Measurements from ENCODE around the gene TGM1.

Gene TGM1

DNA sequence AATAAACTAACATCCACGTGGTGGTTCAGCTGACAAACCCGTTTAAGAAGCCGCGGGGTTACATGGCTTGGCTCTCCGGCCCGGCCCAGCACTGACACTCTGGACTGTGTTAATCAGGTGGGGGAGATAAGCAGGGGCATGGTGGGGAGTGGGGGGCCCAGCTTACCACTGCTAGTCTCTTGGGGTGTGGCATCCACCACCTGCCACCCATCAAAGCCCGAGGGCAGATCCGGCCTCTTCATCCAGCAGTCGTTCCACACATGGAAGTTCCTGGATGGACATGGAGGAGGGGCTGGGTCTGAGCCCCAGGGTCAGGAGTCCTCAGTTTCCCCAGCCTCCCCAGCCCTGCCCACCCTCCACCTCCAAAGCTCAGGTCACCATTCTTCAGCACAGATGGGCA is 4.9 kb downstream of the TGM1 start:
- H3K36me3 ChIP-seq (ENCODE audit: insufficient read depth, low read length): no peaks in the 10 kb centered on the region
- no peak overlapping the region for H2AFZ ChIP-seq (ENCODE audit: low read length)
- H3K9me2 ChIP-seq (replicated peaks; ENCODE audit: low read depth, low read length): no peaks in the 10 kb centered on the region
- H3K79me2 ChIP-seq (ENCODE audit: insufficient read depth, low read length): no peaks in the 10 kb centered on the region
- no peaks in the 10 kb centered on the region for H4K20me1 ChIP-seq (ENCODE audit: insufficient read depth, low read length, poor library complexity, severe bottlenecking)
- no peaks in the 10 kb centered on the region for H3K9me3 ChIP-seq (ENCODE audit: insufficient read depth, low read depth, low read length)
- no peak for TF ChIP-seq EZH2phosphoT487 (IDR thresholded peaks at IDR 0.05; ENCODE audit: borderline replicate concordance)
- TF ChIP-seq, protein P1, sequence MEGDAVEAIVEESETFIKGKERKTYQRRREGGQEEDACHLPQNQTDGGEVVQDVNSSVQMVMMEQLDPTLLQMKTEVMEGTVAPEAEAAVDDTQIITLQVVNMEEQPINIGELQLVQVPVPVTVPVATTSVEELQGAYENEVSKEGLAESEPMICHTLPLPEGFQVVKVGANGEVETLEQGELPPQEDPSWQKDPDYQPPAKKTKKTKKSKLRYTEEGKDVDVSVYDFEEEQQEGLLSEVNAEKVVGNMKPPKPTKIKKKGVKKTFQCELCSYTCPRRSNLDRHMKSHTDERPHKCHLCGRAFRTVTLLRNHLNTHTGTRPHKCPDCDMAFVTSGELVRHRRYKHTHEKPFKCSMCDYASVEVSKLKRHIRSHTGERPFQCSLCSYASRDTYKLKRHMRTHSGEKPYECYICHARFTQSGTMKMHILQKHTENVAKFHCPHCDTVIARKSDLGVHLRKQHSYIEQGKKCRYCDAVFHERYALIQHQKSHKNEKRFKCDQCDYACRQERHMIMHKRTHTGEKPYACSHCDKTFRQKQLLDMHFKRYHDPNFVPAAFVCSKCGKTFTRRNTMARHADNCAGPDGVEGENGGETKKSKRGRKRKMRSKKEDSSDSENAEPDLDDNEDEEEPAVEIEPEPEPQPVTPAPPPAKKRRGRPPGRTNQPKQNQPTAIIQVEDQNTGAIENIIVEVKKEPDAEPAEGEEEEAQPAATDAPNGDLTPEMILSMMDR (conservative IDR thresholded peaks at IDR 0.05; ENCODE audit: low read length): no peak
- H3K4me3 ChIP-seq (ENCODE audit: low read length, poor library complexity, severe bottlenecking): no peak overlapping the region
- no peaks in the 10 kb centered on the region for H3K4me1 ChIP-seq (ENCODE audit: insufficient read depth, low read length, poor library complexity, severe bottlenecking)
- no peaks in the 10 kb centered on the region for H3F3A ChIP-seq (ENCODE audit: low read depth)
- H3K27me3 ChIP-seq (ENCODE audit: insufficient read depth, low read length, poor library complexity, severe bottlenecking): no peaks in the 10 kb centered on the region
- H3K4me2 ChIP-seq (ENCODE audit: low read depth, low read length, poor library complexity, severe bottlenecking): no peak overlapping the region
- no peak overlapping the region for H3K9ac ChIP-seq (ENCODE audit: low read depth, low read length, poor library complexity, severe bottlenecking)

DNA sequence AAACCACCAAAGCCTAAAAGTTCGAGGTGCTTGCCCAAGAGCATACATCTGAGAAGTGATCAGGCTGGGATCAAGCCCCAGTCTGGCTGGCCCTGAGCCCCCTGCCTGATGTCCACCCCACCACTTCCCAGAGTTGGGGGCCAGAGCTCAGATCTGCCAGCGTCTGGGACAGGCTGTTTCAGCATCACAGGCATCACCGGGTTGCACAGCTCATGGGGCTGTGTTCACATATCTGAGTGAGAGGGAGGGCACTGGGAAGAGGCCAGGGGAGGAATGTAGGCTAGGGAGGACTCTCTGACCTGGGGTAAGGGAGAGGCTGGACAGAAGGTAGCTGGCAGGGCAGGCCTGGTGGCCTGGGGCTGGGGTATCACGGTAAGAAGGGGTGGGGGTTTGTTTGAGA is 6.0 kb downstream of the TGM1 start:
- Histone ChIP-seq H3K4me3 (ENCODE audit: low read length, poor library complexity, severe bottlenecking) (no peak overlapping the region), H3K9me3 (ENCODE audit: insufficient read depth, low read depth, low read length) (no peaks in the 10 kb centered on the region), H3K9me2 (replicated peaks; ENCODE audit: low read depth, low read length) (no peaks in the 10 kb centered on the region), H2AFZ (ENCODE audit: low read length) (no peak overlapping the region), H3K4me1 (ENCODE audit: insufficient read depth, low read length, poor library complexity, severe bottlenecking) (no peaks in the 10 kb centered on the region), H3K27me3 (ENCODE audit: insufficient read depth, low read length, poor library complexity, severe bottlenecking) (no peaks in the 10 kb centered on the region), H3F3A (ENCODE audit: low read depth) (no peaks in the 10 kb centered on the region), H3K9ac (ENCODE audit: low read depth, low read length, poor library complexity, severe bottlenecking) (no peak overlapping the region), H4K20me1 (ENCODE audit: insufficient read depth, low read length, poor library complexity, severe bottlenecking) (no peaks in the 10 kb centered on the region), H3K79me2 (ENCODE audit: insufficient read depth, low read length) (no peaks in the 10 kb centered on the region), H3K36me3 (ENCODE audit: insufficient read depth, low read length) (no peaks in the 10 kb centered on the region), H3K4me2 (ENCODE audit: low read depth, low read length, poor library complexity, severe bottlenecking) (no peak overlapping the region)
- TF ChIP-seq EZH2phosphoT487 (IDR thresholded peaks at IDR 0.05; ENCODE audit: borderline replicate concordance): no peak
- TF ChIP-seq, protein P1 (conservative IDR thresholded peaks at IDR 0.05; ENCODE audit: low read length): no peak

DNA sequence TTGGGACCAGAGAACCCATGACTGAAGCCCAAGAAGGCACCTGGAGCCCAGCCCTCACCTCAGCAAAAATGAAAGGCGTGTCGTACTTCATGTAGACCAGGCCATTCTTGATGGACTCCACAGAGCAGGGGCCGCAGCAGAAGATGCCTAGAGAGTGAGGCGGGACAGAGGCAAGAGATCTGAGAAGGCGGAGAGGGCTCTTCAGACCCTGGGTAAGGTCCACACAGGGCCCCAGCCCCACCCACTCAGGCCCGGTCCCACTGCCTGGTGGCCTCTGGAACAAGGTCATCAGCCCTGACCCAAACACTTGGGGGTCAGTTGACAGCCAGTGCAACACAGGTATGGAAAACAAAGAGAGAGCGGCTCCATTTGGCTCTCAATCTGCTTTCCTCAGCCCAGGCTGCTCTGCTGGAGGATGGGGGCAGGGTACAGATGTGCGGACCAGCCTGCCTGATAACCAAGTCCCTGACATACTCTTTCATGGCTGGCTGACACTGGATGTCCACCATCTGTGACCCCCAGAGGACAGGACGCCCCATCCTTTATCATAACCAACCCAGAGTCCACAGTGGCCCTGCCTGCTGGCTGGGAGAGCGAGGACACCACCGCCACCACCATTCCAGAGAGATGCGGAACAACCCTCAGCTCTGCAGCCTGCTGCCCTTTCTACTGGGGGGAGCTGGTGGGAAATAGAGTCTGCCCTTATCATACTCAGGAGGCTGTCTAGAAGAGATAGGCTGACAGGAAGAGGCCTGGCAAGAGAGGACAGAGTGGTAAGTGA is 6.9 kb downstream of the TGM1 start:
- no peak overlapping the region for H3K4me3 ChIP-seq (ENCODE audit: low read length, poor library complexity, severe bottlenecking)

More for the DNA sequence above, 6.9 kb downstream of the TGM1 start:
- Histone ChIP-seq H3F3A (ENCODE audit: low read depth) (no peaks in the 10 kb centered on the region), H4K20me1 (ENCODE audit: insufficient read depth, low read length, poor library complexity, severe bottlenecking) (no peaks in the 10 kb centered on the region), H3K4me2 (ENCODE audit: low read depth, low read length, poor library complexity, severe bottlenecking) (no peak overlapping the region), H3K9me2 (replicated peaks; ENCODE audit: low read depth, low read length) (no peaks in the 10 kb centered on the region), H3K4me1 (ENCODE audit: insufficient read depth, low read length, poor library complexity, severe bottlenecking) (no peaks in the 10 kb centered on the region), H3K9me3 (ENCODE audit: insufficient read depth, low read depth, low read length) (no peaks in the 10 kb centered on the region), H3K27me3 (ENCODE audit: insufficient read depth, low read length, poor library complexity, severe bottlenecking) (no peaks in the 10 kb centered on the region), H3K36me3 (ENCODE audit: insufficient read depth, low read length) (no peaks in the 10 kb centered on the region), H3K9ac (ENCODE audit: low read depth, low read length, poor library complexity, severe bottlenecking) (no peak overlapping the region), H2AFZ (ENCODE audit: low read length) (no peak overlapping the region), H3K79me2 (ENCODE audit: insufficient read depth, low read length) (no peaks in the 10 kb centered on the region)
- TF ChIP-seq, protein P1 (conservative IDR thresholded peaks at IDR 0.05; ENCODE audit: low read length): no peak
- no peak for TF ChIP-seq EZH2phosphoT487 (IDR thresholded peaks at IDR 0.05; ENCODE audit: borderline replicate concordance)

All from Loucy (cell line).